IMR-90 (cell line): ENCODE measurements around the gene DISC1. TPM values are rescaled to one million over a fixed set of nuclear protein-coding genes. Genes with fewer than 3 reads are reported as not detected.
"Not testable (repeated sequence)": the region's sequence is repeated elsewhere in the genome, so short reads cannot be mapped to it uniquely, and the experiment has no call there.

Experiments used
- ATAC-seq: fragments of 200-7000 bp; cut with Tn5 transposase; 2 replicates; pipeline ENCODE4 v1.9.1; 2020; ENCODE audit warnings: low read depth, mild to moderate bottlenecking, moderate library complexity
- BruUV-seq: library from RNA; stranded (reverse); fragments of 400-500 nt; replicated peaks from 2 replicates; lab custom pipeline; 2021; lab: Mats Ljungman, UMichigan
- CTCF ChIA-PET: fragments of 300-600 bp; formaldehyde crosslinking; extraction: SDS; loops from one replicate; lab custom pipeline; 2021; ENCODE audit warnings: antibody characterized with exemption; lab: Yijun Ruan, JAX
- POLR2A ChIA-PET: fragments of 300-600 bp; sonication (Branson Sonifier 250); formaldehyde crosslinking; loops from one replicate; lab custom pipeline; 2022; ENCODE audit warnings: antibody characterized with exemption; ENCODE audit not compliant: unreplicated experiment; lab: Charles Lee
- DNase-seq: peaks from one replicate; pipeline ENCODE4 v3.0.0; 2013
- H2AFZ ChIP-seq: replicated peaks from 2 replicates; pipeline ENCODE3; 2013; ENCODE audit warnings: low read length, mild to moderate bottlenecking; ENCODE audit not compliant: poor library complexity
- H2AK5ac ChIP-seq: 2 replicates; pipeline ENCODE4 v1.6.1; 2013; ENCODE audit warnings: low read depth, low read length, inconsistent platforms
- H2AK9ac ChIP-seq: replicated peaks from 2 replicates; pipeline ENCODE3; 2013; ENCODE audit warnings: mild to moderate bottlenecking, low read depth, low read length, moderate library complexity; ENCODE audit not compliant: poor library complexity
- H2BK120ac ChIP-seq: 2 replicates; pipeline ENCODE4 v1.6.1; 2013; ENCODE audit warnings: low read depth, low read length, inconsistent platforms
- H2BK15ac ChIP-seq: 3 replicates; pipeline ENCODE4 v1.6.1; 2013; ENCODE audit warnings: low read depth, low read length, inconsistent platforms
- H2BK20ac ChIP-seq: 2 replicates; pipeline ENCODE4 v1.6.1; 2013; ENCODE audit warnings: low read depth, mild to moderate bottlenecking, inconsistent platforms, low read length, moderate library complexity
- H2BK5ac ChIP-seq: 2 replicates; pipeline ENCODE4 v1.6.1; 2013; ENCODE audit warnings: mild to moderate bottlenecking, low read depth, low read length, inconsistent platforms; ENCODE audit not compliant: poor library complexity, severe bottlenecking
- H3K14ac ChIP-seq: replicated peaks from 2 replicates; pipeline ENCODE4 v1.6.1; 2013; ENCODE audit warnings: low read depth, low read length, inconsistent platforms
- H3K18ac ChIP-seq: 2 replicates; pipeline ENCODE4 v1.6.1; 2013; ENCODE audit warnings: low read depth, low read length, control low read depth
- H3K23ac ChIP-seq: 2 replicates; pipeline ENCODE4 v1.6.1; 2013; ENCODE audit warnings: low read depth, low read length, inconsistent platforms
- H3K27ac ChIP-seq: 2 replicates; pipeline ENCODE4 v1.5.1; 2013; ENCODE audit warnings: mild to moderate bottlenecking, control low read depth, low read length; ENCODE audit not compliant: insufficient read depth
- H3K27me3 ChIP-seq: 2 replicates; pipeline ENCODE4 v1.6.1; 2013; ENCODE audit warnings: low read length; ENCODE audit not compliant: control insufficient read depth, insufficient read depth
- H3K36me3 ChIP-seq: 2 replicates; pipeline ENCODE4 v1.6.1; 2013; ENCODE audit warnings: low read length, mixed read lengths; ENCODE audit not compliant: control insufficient read depth, insufficient read depth
- H3K4ac ChIP-seq: 2 replicates; pipeline ENCODE4 v1.6.1; 2013; ENCODE audit warnings: low read depth, low read length, inconsistent platforms
- H3K4me1 ChIP-seq: 2 replicates; pipeline ENCODE4 v1.6.1; 2013; ENCODE audit warnings: low read length, mixed read lengths; ENCODE audit not compliant: control insufficient read depth, insufficient read depth
- H3K4me2 ChIP-seq: 2 replicates; pipeline ENCODE4 v1.6.1; 2013; ENCODE audit warnings: low read depth, mild to moderate bottlenecking, control low read depth, low read length, moderate library complexity
- H3K4me3 ChIP-seq: 2 replicates; pipeline ENCODE4 v1.5.1; 2013; ENCODE audit warnings: low read depth, mild to moderate bottlenecking, control low read depth, low read length, moderate library complexity; ENCODE audit not compliant: insufficient read depth
- H3K56ac ChIP-seq: 2 replicates; pipeline ENCODE4 v1.6.1; 2013; ENCODE audit warnings: low read length, inconsistent platforms; ENCODE audit not compliant: insufficient read depth; ENCODE audit errors: extremely low read depth
- H3K79me1 ChIP-seq, 2 experiments: 2 replicates each; pipeline ENCODE4 v1.6.1; 2013; ENCODE audit warnings: low read length in 2 of 2, inconsistent platforms in 1 of 2, low read depth in 1 of 2
- H3K9ac ChIP-seq: 2 replicates; pipeline ENCODE4 v1.6.1; 2013; ENCODE audit warnings: low read depth, low read length, control low read depth
- H3K9me1 ChIP-seq: 2 replicates; pipeline ENCODE4 v1.6.1; 2013; ENCODE audit warnings: low read length, inconsistent platforms; ENCODE audit not compliant: insufficient read depth
- H3K9me3 ChIP-seq: 2 replicates; pipeline ENCODE4 v1.6.1; 2013; ENCODE audit warnings: low read length; ENCODE audit not compliant: control insufficient read depth, insufficient read depth
- H4K20me1 ChIP-seq: 2 replicates; pipeline ENCODE4 v1.6.1; 2013; ENCODE audit warnings: low read length, inconsistent platforms; ENCODE audit not compliant: insufficient read depth
- H4K5ac ChIP-seq: 2 replicates; pipeline ENCODE4 v1.6.1; 2013; ENCODE audit warnings: mild to moderate bottlenecking, low read depth, low read length, control low read depth
- H4K8ac ChIP-seq, 2 experiments: 2 replicates each; pipeline ENCODE4 v1.6.1; 2013; ENCODE audit warnings: low read depth in 2 of 2, low read length in 2 of 2, control low read depth in 1 of 2, inconsistent platforms in 1 of 2
- H4K91ac ChIP-seq: 2 replicates; pipeline ENCODE4 v1.6.1; 2013; ENCODE audit warnings: low read depth, low read length, inconsistent platforms; ENCODE audit not compliant: insufficient read depth
- WGBS, 2 experiments: methylation state at CpG; one replicate each; pipeline versions ENCODE4 v1.1.5 to v1.1.7; 2013; ENCODE audit warnings: missing lambda C conversion rate in 2 of 2; ENCODE audit not compliant: insufficient read length in 1 of 2; ENCODE audit errors: extremely low coverage in 2 of 2; 5-methylcytosine and 5-hydroxymethylcytosine counted together
- dilution Hi-C: fragments of 300-500 bp; cut with HindIII; formaldehyde crosslinking; loops from one replicate; pipeline ENCODE4 v1.14.3; 2018; ENCODE audit warnings: low sequenced_read_pairs; ENCODE audit not compliant: unreplicated experiment
- in situ Hi-C: fragments of 300-500 bp; cut with MboI; formaldehyde crosslinking; loops from 3 replicates; pipeline ENCODE4 v1.14.3; 2019; ENCODE audit warnings: low sequenced_read_pairs, inconsistent platforms, mixed read lengths
- intact Hi-C: fragments of 100-400 bp; cut with micrococcal nuclease; formaldehyde crosslinking; loops from 2 replicates; pipeline ENCODE4 v1.10.0; 2022
- polyA plus RNA-seq, 3 experiments: library from polyadenylated mRNA; depleted of rRNA; stranded (reverse); fragments of >200 nt; gene quantifications; 2 replicates each; pipeline ENCODE4 v1.2.3, GENCODE V29; 2012; ENCODE audit warnings: low replicate concordance in 1 of 3
- total RNA-seq: library from RNA; depleted of rRNA; stranded (reverse); fragments of >200 nt; gene quantifications from 2 replicates; pipeline ENCODE4 v1.2.3, GENCODE V29; 2012

DISC1 gene
- total and polyA plus RNA-seq, 2 of the 4 experiments (the other 2 are of a cell fraction): 2.2 to 7.0 TPM

DNA sequence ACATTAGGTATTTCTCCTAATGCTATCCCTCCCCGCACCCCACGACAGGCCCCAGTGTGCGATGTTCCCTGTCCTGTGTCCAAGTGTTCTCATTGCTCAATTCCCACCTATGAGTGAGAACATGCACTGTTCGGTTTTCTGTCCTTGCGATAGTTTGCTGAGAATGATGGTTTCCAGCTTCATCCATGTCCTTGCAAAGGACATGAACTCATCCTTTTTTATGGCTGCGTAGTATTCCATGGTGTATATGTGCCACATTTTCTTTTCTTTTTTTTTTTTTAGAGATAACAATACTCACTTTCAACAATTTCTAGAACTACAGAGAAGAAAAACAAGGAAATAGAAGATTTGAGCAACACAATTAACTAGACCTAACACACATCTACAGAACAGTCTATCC lies 19.0 kb downstream of the DISC1 start:
- POLR2A ChIA-PET, intact Hi-C loops, CTCF ChIA-PET: not testable (repeated sequence)

DNA sequence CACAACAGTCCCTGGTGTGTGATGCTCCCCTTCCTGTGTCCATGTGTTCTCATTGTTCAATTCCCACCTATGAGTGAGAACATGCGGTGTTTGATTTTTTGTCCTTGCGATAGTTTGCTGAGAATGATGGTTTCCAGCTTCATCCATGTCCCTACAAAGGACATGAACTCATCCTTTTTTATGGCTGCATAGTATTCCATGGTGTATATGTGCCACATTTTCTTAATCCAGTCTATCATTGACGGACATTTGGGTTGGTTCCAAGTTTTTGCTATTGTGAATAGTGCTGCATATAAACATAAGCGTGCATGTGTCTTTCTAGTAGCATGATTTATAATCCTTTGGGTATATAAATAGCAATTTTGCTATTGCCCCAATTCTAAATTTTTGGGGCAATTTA lies 19.6 kb downstream of the DISC1 start:
- DNase-seq, CTCF ChIA-PET, H4K91ac ChIP-seq, H3K23ac ChIP-seq, intact Hi-C loops, H2BK5ac ChIP-seq, dilution Hi-C loops, H4K8ac ChIP-seq, H3K56ac ChIP-seq, H3K4me1 ChIP-seq, in situ Hi-C loops, H2BK120ac ChIP-seq, H2AFZ ChIP-seq, POLR2A ChIA-PET, ATAC-seq, H3K36me3 ChIP-seq, H2BK15ac ChIP-seq, H3K9me1 ChIP-seq, H3K4ac ChIP-seq, H3K4me3 ChIP-seq, H3K9ac ChIP-seq, H3K9me3 ChIP-seq, H3K14ac ChIP-seq, H2AK5ac ChIP-seq, H3K27ac ChIP-seq, H2BK20ac ChIP-seq, H3K79me1 ChIP-seq, H4K20me1 ChIP-seq, H3K18ac ChIP-seq, H2AK9ac ChIP-seq, H3K27me3 ChIP-seq, H4K5ac ChIP-seq, H3K4me2 ChIP-seq, BruUV-seq: not testable (repeated sequence)
- WGBS, 2 experiments: no CpG with 5 or more reads among the region's 4 CpGs

More for the DNA sequence above, 19.0 kb downstream of the DISC1 start:
- H3K4me1 ChIP-seq, dilution Hi-C loops, H3K79me1 ChIP-seq, H2BK20ac ChIP-seq, in situ Hi-C loops, H3K27me3 ChIP-seq, H2AFZ ChIP-seq, H3K23ac ChIP-seq, H3K18ac ChIP-seq, H3K36me3 ChIP-seq, DNase-seq, H4K5ac ChIP-seq, H3K4ac ChIP-seq, H3K4me2 ChIP-seq, H2AK9ac ChIP-seq, H4K20me1 ChIP-seq, H3K56ac ChIP-seq, H4K8ac ChIP-seq, ATAC-seq, H2BK15ac ChIP-seq, BruUV-seq, H2BK120ac ChIP-seq, H3K9me3 ChIP-seq, H3K9ac ChIP-seq, H3K27ac ChIP-seq, H3K4me3 ChIP-seq, H2BK5ac ChIP-seq, H2AK5ac ChIP-seq, H3K9me1 ChIP-seq, H4K91ac ChIP-seq, H3K14ac ChIP-seq: not testable (repeated sequence)
- WGBS, 2 experiments: 100% methylated on average over 3 of the region's 6 CpGs; no CpG with 5 or more reads in 1 of the 2 experiments
